Neural progenitor cell (in vitro differentiated cells): ENCODE data around the gene CUEDC1. TPM values are rescaled to one million over a fixed set of nuclear protein-coding genes. Genes with fewer than 3 reads are reported as not detected.

ENCODE experiments used
- DNase-seq: peaks from one replicate; pipeline ENCODE4 v3.0.0-alpha.2; 2016; ENCODE audit warnings: low spot score
- H2AFZ ChIP-seq: fragments of 200-600 bp; sonication (generic); replicated peaks from 2 replicates; pipeline ENCODE4 v1.6.1; 2016; ENCODE audit warnings: antibody characterized with exemption
- H3F3A ChIP-seq: fragments of 200-600 bp; sonication (generic); 2 replicates; pipeline ENCODE4 v1.6.1; 2016; ENCODE audit warnings: antibody characterized with exemption, low read depth
- H3K27ac ChIP-seq: fragments of 200-600 bp; sonication (generic); 2 replicates; pipeline ENCODE4 v1.5.1; 2016; ENCODE audit warnings: mild to moderate bottlenecking
- H3K27me3 ChIP-seq: fragments of 200-600 bp; sonication (generic); 2 replicates; pipeline ENCODE4 v1.6.1; 2016; ENCODE audit warnings: mild to moderate bottlenecking, moderate library complexity
- H3K36me3 ChIP-seq: fragments of 200-600 bp; sonication (generic); 2 replicates; pipeline ENCODE4 v1.5.1; 2016
- H3K4me1 ChIP-seq: fragments of 200-600 bp; sonication (generic); 2 replicates; pipeline ENCODE4 v1.6.1; 2016; ENCODE audit warnings: mixed run types
- H3K4me2 ChIP-seq: fragments of 200-600 bp; sonication (generic); 2 replicates; pipeline ENCODE4 v1.6.1; 2016
- H3K4me3 ChIP-seq: fragments of 200-600 bp; sonication (generic); 2 replicates; pipeline ENCODE4 v1.5.1; 2016
- H3K79me2 ChIP-seq: fragments of 200-600 bp; sonication (generic); 2 replicates; pipeline ENCODE4 v1.6.1; 2016; ENCODE audit warnings: low read depth
- H3K9ac ChIP-seq: fragments of 200-600 bp; sonication (generic); 2 replicates; pipeline ENCODE4 v1.6.1; 2016
- H3K9me3 ChIP-seq: fragments of 200-600 bp; sonication (generic); 2 replicates; pipeline ENCODE4 v1.5.1; 2016; ENCODE audit warnings: low read depth
- H4K20me1 ChIP-seq: fragments of 200-600 bp; sonication (generic); 2 replicates; pipeline ENCODE4 v1.6.1; 2016; ENCODE audit warnings: low read depth
- H3K27ac Mint-ChIP-seq: 3 replicates; pipeline ENCODE4 v1.8.0; 2021; ENCODE audit warnings: mixed read lengths
- H3K27me3 Mint-ChIP-seq: 2 replicates; pipeline ENCODE4 v1.8.0; 2022; ENCODE audit warnings: low read depth, mild to moderate bottlenecking, inconsistent platforms, moderate library complexity, mixed read lengths; ENCODE audit not compliant: insufficient read depth
- H3K36me3 Mint-ChIP-seq: 3 replicates; pipeline ENCODE4 v1.8.0; 2021; ENCODE audit warnings: mixed read lengths
- H3K4me1 Mint-ChIP-seq: 3 replicates; pipeline ENCODE4 v1.8.0; 2021; ENCODE audit warnings: mixed read lengths
- H3K4me3 Mint-ChIP-seq: 3 replicates; pipeline ENCODE4 v1.8.0; 2021; ENCODE audit warnings: mild to moderate bottlenecking, moderate library complexity, mixed read lengths
- H3K9me3 Mint-ChIP-seq: 3 replicates; pipeline ENCODE4 v1.8.0; 2020; ENCODE audit warnings: mixed read lengths
- CTCF ChIP-seq: fragments of 200-600 bp; sonication (generic); IDR thresholded peaks from 2 replicates; pipeline ENCODE4 v1.5.1; 2017; ENCODE audit warnings: antibody characterized with exemption, mild to moderate bottlenecking
- EZH2 ChIP-seq: fragments of 200-600 bp; sonication (generic); IDR thresholded peaks from 2 replicates; pipeline ENCODE4 v1.6.1; 2017; ENCODE audit warnings: antibody characterized with exemption, mild to moderate bottlenecking, moderate library complexity
- EZH2phosphoT487 ChIP-seq: fragments of 200-600 bp; sonication (generic); IDR thresholded peaks from 2 replicates; pipeline ENCODE4 v1.6.1; 2017; ENCODE audit warnings: antibody characterized with exemption
- total RNA-seq: library from RNA; depleted of rRNA; stranded (reverse); fragments of >200 nt; gene quantifications from 2 replicates; pipeline ENCODE4 v1.2.3, GENCODE V29; 2015; ENCODE audit warnings: low replicate concordance

The CUEDC1 gene
- 8.8 and 14.7 TPM in 2 replicates for total RNA-seq

DNA sequence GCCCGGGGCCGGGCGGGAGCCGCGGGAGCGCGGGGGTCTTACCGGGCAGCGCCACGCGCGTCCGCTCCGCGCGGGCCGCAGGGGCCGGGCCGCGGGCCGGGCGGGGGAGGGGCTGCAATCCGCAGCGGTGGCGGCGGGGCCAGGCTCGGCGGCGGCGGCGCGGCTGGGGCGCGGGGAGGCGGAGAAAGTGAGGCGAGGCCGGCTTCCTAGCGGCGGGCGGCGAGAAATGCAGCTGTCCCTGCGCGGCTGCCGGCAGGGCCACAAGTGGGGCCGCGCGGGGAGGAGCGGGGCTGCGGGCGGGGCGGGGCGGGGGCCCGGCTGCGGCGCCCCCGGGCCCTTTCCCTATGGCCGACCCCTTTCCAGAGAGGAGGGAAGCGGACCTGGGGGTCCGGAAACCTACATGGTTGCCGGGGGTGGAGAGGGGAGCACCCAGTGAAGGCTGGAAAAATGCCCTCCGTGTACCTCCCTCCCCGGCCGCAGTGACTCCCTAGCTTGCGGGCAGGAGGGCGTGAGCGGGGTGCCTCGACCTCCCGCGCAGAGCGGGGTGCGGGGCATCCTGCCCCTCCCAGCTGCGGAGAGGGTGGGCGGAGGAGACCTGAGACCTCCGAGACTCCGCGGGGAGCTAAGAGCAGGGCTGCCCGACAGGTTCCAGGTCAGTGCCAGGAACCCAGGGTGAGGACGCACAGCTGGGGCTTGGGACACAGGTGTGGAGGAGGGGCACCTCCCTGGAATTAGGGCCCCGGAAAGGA is at the start of gene CUEDC1:
CUEDC1 (minus strand) TSS at position 230 of the 749 bp plus-strand sequence. CDS start 69,848 bp downstream, outside the sequence.
- Histone ChIP-seq H3K36me3 (no peaks in the 10 kb centered on the region), H3K27me3 (peaks cover 41% of the 10 kb centered on the region), H3K9ac (peak within 1 kb of the TSS; percentile 8), H3K4me2 (peak within 1 kb of the TSS; percentile 96), H4K20me1 (no peaks in the 10 kb centered on the region), H3K4me1 (peaks cover 18% of the 10 kb centered on the region), H3K4me3 (peak within 1 kb of the TSS; percentile 85), H3F3A (peaks cover 18% of the 10 kb centered on the region), H2AFZ (peak within 1 kb of the TSS; percentile 87), H3K79me2 (no peaks in the 10 kb centered on the region), H3K9me3 (no peaks in the 10 kb centered on the region), H3K27ac (no peak within 1 kb of the TSS)
- peak; percentile 86 for DNase-seq
- Mint-ChIP-seq H3K4me1 (peaks cover 61% of the 10 kb centered on the region), H3K27me3 (peaks cover 4% of the 10 kb centered on the region), H3K4me3 (peak within 1 kb of the TSS; percentile 90), H3K27ac (peak within 1 kb of the TSS; percentile 96), H3K9me3 (no peaks in the 10 kb centered on the region), H3K36me3 (peaks cover 7% of the 10 kb centered on the region)
- peak; percentile 38 for TF ChIP-seq EZH2
- TF ChIP-seq CTCF: peak; percentile 31
- no peak for TF ChIP-seq EZH2phosphoT487

GRCh38 chr17:58004060-58004459 is 48.8 kb upstream of the CUEDC1 start:
- H3K4me3 ChIP-seq: peak overlapping the region; percentile 86
- no peak overlapping the region for H3K27ac Mint-ChIP-seq
- TF ChIP-seq EZH2: no peak
- TF ChIP-seq EZH2phosphoT487: no peak
- TF ChIP-seq CTCF: no peak

GRCh38 chr17:58002973-58003372 is 47.8 kb upstream of the CUEDC1 start:
- H3K79me2 ChIP-seq: peaks cover 76% of the 10 kb centered on the region
- peaks cover 78% of the 10 kb centered on the region for H4K20me1 ChIP-seq
- H2AFZ ChIP-seq: no peak overlapping the region
- peaks cover 61% of the 10 kb centered on the region for H3K4me1 Mint-ChIP-seq
- peaks cover 4% of the 10 kb centered on the region for H3K9me3 Mint-ChIP-seq
- peak overlapping the region; percentile 9 for H3K27ac ChIP-seq
- H3K27me3 Mint-ChIP-seq: peaks cover 3% of the 10 kb centered on the region
- H3K27ac Mint-ChIP-seq: no peak overlapping the region
- TF ChIP-seq EZH2: no peak
- TF ChIP-seq CTCF: no peak
- no peak for TF ChIP-seq EZH2phosphoT487
- H3K36me3 ChIP-seq: peaks cover 31% of the 10 kb centered on the region
- no peak for DNase-seq
- peak overlapping the region; percentile 86 for H3K4me3 ChIP-seq
- H3K4me3 Mint-ChIP-seq: peak overlapping the region; percentile 39
- no peaks in the 10 kb centered on the region for H3K27me3 ChIP-seq
- peaks cover 33% of the 10 kb centered on the region for H3K4me1 ChIP-seq
- H3K9me3 ChIP-seq: no peaks in the 10 kb centered on the region
- peaks cover 38% of the 10 kb centered on the region for H3K36me3 Mint-ChIP-seq
- H3K9ac ChIP-seq: no peak overlapping the region
- H3F3A ChIP-seq: peaks cover 97% of the 10 kb centered on the region
- peak overlapping the region; percentile 89 for H3K4me2 ChIP-seq

More at GRCh38 chr17:58004060-58004459, 48.8 kb upstream of the CUEDC1 start:
- peaks cover 8% of the 10 kb centered on the region for H3K9me3 Mint-ChIP-seq
- peaks cover 37% of the 10 kb centered on the region for H3K36me3 Mint-ChIP-seq
- Histone ChIP-seq H2AFZ (no peak overlapping the region), H3K27ac (no peak overlapping the region), H3K36me3 (peaks cover 28% of the 10 kb centered on the region), H3K4me1 (peaks cover 33% of the 10 kb centered on the region), H3K9me3 (no peaks in the 10 kb centered on the region), H3K27me3 (no peaks in the 10 kb centered on the region), H3K9ac (no peak overlapping the region), H3K4me2 (peak overlapping the region; percentile 89), H3F3A (peaks cover 97% of the 10 kb centered on the region), H3K79me2 (peaks cover 81% of the 10 kb centered on the region), H4K20me1 (peaks cover 69% of the 10 kb centered on the region)
- H3K27me3 Mint-ChIP-seq: peaks cover 3% of the 10 kb centered on the region
- H3K4me1 Mint-ChIP-seq: peaks cover 62% of the 10 kb centered on the region
- H3K4me3 Mint-ChIP-seq: no peak overlapping the region
- DNase-seq: no peak
